ENCODE data around the gene LRP1-AS.
A peak's percentile ranks its signal among the peaks of the same experiment; 100 is the strongest.

Gene LRP1-AS

DNA sequence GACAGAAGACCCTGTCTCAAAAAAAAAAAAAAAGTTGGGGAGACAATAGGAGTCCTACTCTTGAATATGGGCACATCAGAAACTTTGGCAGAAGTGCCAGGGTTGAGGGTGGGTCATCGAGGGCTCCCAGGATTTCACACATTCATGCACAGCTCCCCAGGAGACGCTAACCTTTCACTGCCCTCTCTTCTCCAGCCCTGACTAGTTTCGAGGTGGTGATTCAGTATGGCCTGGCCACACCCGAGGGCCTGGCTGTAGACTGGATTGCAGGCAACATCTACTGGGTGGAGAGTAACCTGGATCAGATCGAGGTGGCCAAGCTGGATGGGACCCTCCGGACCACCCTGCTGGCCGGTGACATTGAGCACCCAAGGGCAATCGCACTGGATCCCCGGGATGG is 29.4 kb upstream of the LRP1-AS start:
- no peak for ATAC-seq
- TF ChIP-seq, protein P1, sequence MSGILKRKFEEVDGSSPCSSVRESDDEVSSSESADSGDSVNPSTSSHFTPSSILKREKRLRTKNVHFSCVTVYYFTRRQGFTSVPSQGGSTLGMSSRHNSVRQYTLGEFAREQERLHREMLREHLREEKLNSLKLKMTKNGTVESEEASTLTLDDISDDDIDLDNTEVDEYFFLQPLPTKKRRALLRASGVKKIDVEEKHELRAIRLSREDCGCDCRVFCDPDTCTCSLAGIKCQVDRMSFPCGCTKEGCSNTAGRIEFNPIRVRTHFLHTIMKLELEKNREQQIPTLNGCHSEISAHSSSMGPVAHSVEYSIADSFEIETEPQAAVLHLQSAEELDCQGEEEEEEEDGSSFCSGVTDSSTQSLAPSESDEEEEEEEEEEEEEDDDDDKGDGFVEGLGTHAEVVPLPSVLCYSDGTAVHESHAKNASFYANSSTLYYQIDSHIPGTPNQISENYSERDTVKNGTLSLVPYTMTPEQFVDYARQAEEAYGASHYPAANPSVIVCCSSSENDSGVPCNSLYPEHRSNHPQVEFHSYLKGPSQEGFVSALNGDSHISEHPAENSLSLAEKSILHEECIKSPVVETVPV (CRISPR knock-in tag; IDR thresholded peaks at IDR 0.05) = no peak
- no peak for TF ChIP-seq TSHZ2 (CRISPR knock-in tag; IDR thresholded peaks at IDR 0.05)

- TF ChIP-seq TSHZ2 (CRISPR knock-in tag; IDR thresholded peaks at IDR 0.05) = no peak
- TF ChIP-seq, protein P2, sequence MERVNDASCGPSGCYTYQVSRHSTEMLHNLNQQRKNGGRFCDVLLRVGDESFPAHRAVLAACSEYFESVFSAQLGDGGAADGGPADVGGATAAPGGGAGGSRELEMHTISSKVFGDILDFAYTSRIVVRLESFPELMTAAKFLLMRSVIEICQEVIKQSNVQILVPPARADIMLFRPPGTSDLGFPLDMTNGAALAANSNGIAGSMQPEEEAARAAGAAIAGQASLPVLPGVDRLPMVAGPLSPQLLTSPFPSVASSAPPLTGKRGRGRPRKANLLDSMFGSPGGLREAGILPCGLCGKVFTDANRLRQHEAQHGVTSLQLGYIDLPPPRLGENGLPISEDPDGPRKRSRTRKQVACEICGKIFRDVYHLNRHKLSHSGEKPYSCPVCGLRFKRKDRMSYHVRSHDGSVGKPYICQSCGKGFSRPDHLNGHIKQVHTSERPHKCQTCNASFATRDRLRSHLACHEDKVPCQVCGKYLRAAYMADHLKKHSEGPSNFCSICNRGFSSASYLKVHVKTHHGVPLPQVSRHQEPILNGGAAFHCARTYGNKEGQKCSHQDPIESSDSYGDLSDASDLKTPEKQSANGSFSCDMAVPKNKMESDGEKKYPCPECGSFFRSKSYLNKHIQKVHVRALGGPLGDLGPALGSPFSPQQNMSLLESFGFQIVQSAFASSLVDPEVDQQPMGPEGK (CRISPR knock-in tag; IDR thresholded peaks at IDR 0.05; ENCODE audit: borderline replicate concordance) = no peak
- ATAC-seq = no peak
Measured at GRCh38 chr12:57176139-57176477, 28.7 kb upstream of the LRP1-AS start.

DNA sequence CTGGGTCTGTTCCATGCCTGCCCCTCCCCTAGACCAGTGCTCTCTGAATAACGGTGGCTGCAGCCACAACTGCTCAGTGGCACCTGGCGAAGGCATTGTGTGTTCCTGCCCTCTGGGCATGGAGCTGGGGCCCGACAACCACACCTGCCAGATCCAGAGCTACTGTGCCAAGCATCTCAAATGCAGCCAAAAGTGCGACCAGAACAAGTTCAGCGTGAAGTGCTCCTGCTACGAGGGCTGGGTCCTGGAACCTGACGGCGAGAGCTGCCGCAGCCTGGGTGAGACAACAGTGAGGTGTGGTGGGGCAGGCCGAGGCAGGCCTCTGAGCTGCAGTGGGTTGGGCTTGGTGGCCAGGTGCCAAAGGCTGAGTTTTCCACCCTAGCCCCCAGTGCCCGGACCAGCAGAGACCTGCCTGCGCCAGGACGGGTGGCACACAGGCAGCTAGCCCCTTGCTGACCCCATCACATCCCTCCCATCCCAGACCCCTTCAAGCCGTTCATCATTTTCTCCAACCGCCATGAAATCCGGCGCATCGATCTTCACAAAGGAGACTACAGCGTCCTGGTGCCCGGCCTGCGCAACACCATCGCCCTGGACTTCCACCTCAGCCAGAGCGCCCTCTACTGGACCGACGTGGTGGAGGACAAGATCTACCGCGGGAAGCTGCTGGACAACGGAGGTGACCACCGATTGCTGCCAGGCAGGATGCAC is 28.2 kb upstream of the LRP1-AS start:
- peak; percentile 88 for ATAC-seq
- TF ChIP-seq ZNF70 (CRISPR knock-in tag; IDR thresholded peaks at IDR 0.05) (peak; percentile 94), ZFP30 (CRISPR knock-in tag; IDR thresholded peaks at IDR 0.05) (no peak)

DNA sequence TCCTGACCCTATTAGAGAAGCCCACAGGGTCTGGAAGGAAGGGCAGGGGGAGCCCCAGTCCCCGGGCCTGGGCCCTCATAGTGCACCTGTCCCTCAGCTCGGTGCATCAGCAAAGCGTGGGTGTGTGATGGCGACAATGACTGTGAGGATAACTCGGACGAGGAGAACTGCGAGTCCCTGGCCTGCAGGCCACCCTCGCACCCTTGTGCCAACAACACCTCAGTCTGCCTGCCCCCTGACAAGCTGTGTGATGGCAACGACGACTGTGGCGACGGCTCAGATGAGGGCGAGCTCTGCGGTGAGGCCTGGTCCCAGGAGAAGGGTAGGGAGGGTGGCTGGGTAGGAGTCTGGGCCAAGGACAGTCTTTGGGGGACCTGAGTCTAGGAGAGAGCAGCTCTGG is 26.3 kb upstream of the LRP1-AS start:
- ATAC-seq = no peak
- no peak for TF ChIP-seq RARB (CRISPR knock-in tag; IDR thresholded peaks at IDR 0.05)
- TF ChIP-seq OSR1 (CRISPR knock-in tag; IDR thresholded peaks at IDR 0.05) = no peak
- TF ChIP-seq ZNF70 (CRISPR knock-in tag; IDR thresholded peaks at IDR 0.05) = no peak
- TF ChIP-seq BACH2 (CRISPR knock-in tag; IDR thresholded peaks at IDR 0.05; ENCODE audit: borderline replicate concordance) = no peak

- TF ChIP-seq RARB (CRISPR knock-in tag; IDR thresholded peaks at IDR 0.05) (no peak), TSHZ2 (CRISPR knock-in tag; IDR thresholded peaks at IDR 0.05) (no peak), ISL1 (CRISPR knock-in tag; IDR thresholded peaks at IDR 0.05) (no peak), ZFP3 (CRISPR knock-in tag; IDR thresholded peaks at IDR 0.05) (no peak)
- peak; percentile 61 for ATAC-seq
Measured at GRCh38 chr12:57173089-57173488, 25.7 kb upstream of the LRP1-AS start.

DNA sequence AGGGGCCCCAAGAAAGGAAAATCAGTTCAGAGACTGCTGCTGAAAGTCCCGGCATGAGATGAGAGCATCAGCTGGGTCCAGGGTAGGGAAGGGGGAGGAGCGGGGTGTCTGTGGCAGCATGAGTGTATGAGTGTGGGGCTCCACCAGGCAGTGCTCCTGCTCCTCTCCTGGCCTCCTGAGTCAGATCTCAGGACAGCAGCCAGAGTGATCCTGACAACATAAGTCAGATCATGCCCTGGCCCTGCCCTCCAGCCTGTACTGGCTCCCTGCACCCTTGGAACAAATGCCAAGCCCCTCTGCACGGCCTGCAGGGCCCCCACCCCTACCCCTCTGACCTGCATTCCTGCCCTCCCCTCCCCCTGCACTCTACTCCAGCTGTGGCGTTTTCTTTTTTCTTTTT is 24.2 kb upstream of the LRP1-AS start:
- ATAC-seq = peak; percentile 18
- TF ChIP-seq BACH2 (CRISPR knock-in tag; IDR thresholded peaks at IDR 0.05; ENCODE audit: borderline replicate concordance) (no peak), ZFP3 (CRISPR knock-in tag; IDR thresholded peaks at IDR 0.05) (no peak)

All from SK-N-SH treated with all-trans-retinoic acid at 6 μM for 48 hours (cell line).